ENCODE data around the gene SPRYD3. TPM values are rescaled to one million over a fixed set of nuclear protein-coding genes. Genes with fewer than 3 reads are reported as not detected.

SPRYD3 gene
- polyA plus RNA-seq, 3 donors, result 17.8 to 26.9 (median 21.8) TPM

DNA sequence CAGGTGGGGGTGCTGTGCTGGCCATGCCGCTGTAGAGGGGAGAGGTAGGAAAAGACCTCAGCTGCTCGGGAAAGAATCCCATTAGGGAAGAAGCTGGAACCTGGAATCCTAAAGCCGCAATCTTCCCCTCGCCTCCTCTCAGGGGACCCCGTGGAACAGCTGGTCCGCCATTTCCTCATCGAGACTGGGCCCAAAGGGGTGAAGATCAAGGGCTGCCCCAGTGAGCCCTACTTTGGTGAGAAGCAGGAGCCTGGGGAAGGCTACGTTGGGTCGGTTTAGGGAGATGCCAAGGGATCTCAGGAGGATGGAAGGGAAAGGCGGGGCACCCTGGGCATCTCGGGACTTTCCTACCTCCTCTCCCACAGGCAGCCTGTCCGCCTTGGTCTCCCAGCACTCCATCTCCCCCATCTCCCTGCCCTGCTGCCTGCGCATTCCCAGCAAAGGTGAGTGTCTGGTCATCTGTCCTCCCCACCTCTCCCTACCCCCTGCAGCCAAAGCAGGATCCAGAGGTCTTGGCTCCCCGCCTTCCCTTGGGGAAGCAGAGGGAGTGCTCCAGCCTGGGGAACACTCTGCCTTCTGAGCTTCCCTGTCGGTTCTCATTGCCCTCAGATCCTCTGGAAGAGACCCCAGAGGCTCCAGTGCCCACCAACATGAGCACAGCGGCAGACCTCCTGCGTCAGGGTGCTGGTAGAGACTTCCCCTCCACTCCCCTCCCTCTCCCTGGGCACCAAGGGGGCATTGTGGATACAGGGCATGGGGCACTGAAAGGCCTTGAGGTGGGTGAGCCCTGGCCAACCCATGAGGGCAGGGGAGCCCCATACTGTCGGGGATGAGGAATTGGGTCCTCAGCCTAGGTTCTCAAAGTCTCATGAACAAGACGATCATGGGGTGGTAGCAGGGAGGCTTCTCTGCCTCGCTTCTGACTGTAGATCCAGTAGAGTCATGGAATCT is 16.9 kb downstream of the SPRYD3 start:
- no peaks in the 10 kb centered on the region for H3K27me3 ChIP-seq (ENCODE audit: control insufficient read depth in 2 of 2, insufficient read depth in 2 of 2, low read length in 2 of 2)
- WGBS (ENCODE audit: insufficient coverage), result 78% methylated on average over 11 of the region's 20 CpGs
- H4K20me1 ChIP-seq (ENCODE audit: insufficient read depth, low read length), result peaks cover 16% of the 10 kb centered on the region
- TF ChIP-seq, protein P1, sequence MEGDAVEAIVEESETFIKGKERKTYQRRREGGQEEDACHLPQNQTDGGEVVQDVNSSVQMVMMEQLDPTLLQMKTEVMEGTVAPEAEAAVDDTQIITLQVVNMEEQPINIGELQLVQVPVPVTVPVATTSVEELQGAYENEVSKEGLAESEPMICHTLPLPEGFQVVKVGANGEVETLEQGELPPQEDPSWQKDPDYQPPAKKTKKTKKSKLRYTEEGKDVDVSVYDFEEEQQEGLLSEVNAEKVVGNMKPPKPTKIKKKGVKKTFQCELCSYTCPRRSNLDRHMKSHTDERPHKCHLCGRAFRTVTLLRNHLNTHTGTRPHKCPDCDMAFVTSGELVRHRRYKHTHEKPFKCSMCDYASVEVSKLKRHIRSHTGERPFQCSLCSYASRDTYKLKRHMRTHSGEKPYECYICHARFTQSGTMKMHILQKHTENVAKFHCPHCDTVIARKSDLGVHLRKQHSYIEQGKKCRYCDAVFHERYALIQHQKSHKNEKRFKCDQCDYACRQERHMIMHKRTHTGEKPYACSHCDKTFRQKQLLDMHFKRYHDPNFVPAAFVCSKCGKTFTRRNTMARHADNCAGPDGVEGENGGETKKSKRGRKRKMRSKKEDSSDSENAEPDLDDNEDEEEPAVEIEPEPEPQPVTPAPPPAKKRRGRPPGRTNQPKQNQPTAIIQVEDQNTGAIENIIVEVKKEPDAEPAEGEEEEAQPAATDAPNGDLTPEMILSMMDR (IDR thresholded peaks at IDR 0.05), result no peak
- no peak overlapping the region for H3K4me2 ChIP-seq (replicated peaks; ENCODE audit: extremely low read depth, low read length, poor library complexity, severe bottlenecking)
- H3K79me2 ChIP-seq (ENCODE audit: insufficient read depth, low read length), result no peaks in the 10 kb centered on the region
- Mint-ChIP-seq H3K9me3 (peaks cover 0 to 1% (median 0%) of the 10 kb centered on the region in 7 donors), H3K27ac (no peak overlapping the region), H3K4me1 (peaks cover 9% of the 10 kb centered on the region), H3K27me3 (ENCODE audit: low read depth in 3 of 3) (peaks cover 0 to 10% (median 6%) of the 10 kb centered on the region in 3 donors), H3K4me3 (no peak overlapping the region), H3K36me3 (peaks cover 38 to 43% of the 10 kb centered on the region in 2 donors)
- no peak overlapping the region for H3K4me3 ChIP-seq (replicated peaks in 1 of 3; ENCODE audit: low read depth in 2 of 3, low read length in 3 of 3)
- no peak overlapping the region for H3K27ac ChIP-seq (ENCODE audit: low read depth in 1 of 2, low read length in 2 of 2)
- H3K4me1 ChIP-seq (ENCODE audit: control insufficient read depth in 1 of 2, insufficient read depth in 2 of 2, low read length in 2 of 2), result peaks cover 4 to 7% of the 10 kb centered on the region in 2 donors
- no peak overlapping the region for H3K9ac ChIP-seq (ENCODE audit: insufficient read depth, low read length, poor library complexity, severe bottlenecking)
- intact Hi-C loops (cut with micrococcal nuclease), result no loop called here
- H3K9me3 ChIP-seq (replicated peaks in 1 of 2; ENCODE audit: control insufficient read depth in 1 of 2, insufficient read depth in 1 of 2, low read length in 2 of 2), result no peaks in the 10 kb centered on the region
- H3K36me3 ChIP-seq (replicated peaks in 1 of 2; ENCODE audit: control insufficient read depth in 1 of 2, insufficient read depth in 2 of 2, low read length in 2 of 2), result peaks cover 24 to 35% of the 10 kb centered on the region in 2 donors
- no peak overlapping the region for H2AFZ ChIP-seq (ENCODE audit: insufficient read depth, low read depth, low read length, poor library complexity, severe bottlenecking)
- DNase-seq, result no peak

DNA sequence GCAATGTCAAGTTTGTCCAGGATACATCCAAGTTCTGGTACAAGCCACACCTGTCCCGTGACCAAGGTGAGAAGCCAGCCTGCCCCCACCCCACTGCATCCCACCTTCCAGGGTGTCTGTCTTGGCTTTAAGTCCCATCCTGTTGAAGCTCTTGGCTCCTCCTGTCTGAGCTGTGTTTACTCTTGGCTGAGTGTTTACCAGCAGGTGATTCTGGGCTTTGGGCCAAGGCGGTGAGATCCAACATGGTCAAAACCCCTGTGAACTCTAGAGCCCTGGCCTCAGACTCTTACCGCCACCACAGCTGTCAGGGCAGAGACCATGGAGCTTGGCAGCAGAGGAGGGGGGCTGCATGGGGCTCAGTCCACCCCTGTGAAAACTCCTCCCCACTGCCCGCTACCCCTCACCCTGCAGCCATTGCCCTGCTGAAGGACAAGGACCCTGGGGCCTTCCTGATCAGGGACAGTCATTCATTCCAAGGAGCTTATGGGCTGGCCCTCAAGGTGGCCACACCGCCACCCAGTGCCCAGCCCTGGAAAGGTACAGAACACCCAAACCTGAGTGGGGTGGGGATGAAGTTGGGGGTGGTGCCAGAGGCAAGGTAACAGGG is 17.7 kb downstream of the SPRYD3 start:
- H2AFZ ChIP-seq (ENCODE audit: insufficient read depth, low read depth, low read length, poor library complexity, severe bottlenecking), result no peak overlapping the region
- peaks cover 33 to 35% of the 10 kb centered on the region in 2 donors for H3K36me3 Mint-ChIP-seq
- peaks cover 0 to 1% (median 0%) of the 10 kb centered on the region in 7 donors for H3K9me3 Mint-ChIP-seq
- H3K36me3 ChIP-seq (replicated peaks in 1 of 2; ENCODE audit: control insufficient read depth in 1 of 2, insufficient read depth in 2 of 2, low read length in 2 of 2), result peaks cover 24 to 29% of the 10 kb centered on the region in 2 donors
- H3K4me1 Mint-ChIP-seq, result peaks cover 8% of the 10 kb centered on the region
- H3K27ac ChIP-seq (ENCODE audit: low read depth in 1 of 2, low read length in 2 of 2), result no peak overlapping the region
- no peak overlapping the region for H3K4me3 Mint-ChIP-seq
- peaks cover 0 to 10% (median 8%) of the 10 kb centered on the region in 3 donors for H3K27me3 Mint-ChIP-seq (ENCODE audit: low read depth in 3 of 3)
- peaks cover 16% of the 10 kb centered on the region for H4K20me1 ChIP-seq (ENCODE audit: insufficient read depth, low read length)
- DNase-seq, result no peak
- H3K9ac ChIP-seq (ENCODE audit: insufficient read depth, low read length, poor library complexity, severe bottlenecking), result no peak overlapping the region
- no peaks in the 10 kb centered on the region for H3K9me3 ChIP-seq (replicated peaks in 1 of 2; ENCODE audit: control insufficient read depth in 1 of 2, insufficient read depth in 1 of 2, low read length in 2 of 2)
- peak overlapping the region in 1 of 7 donors; percentile 41 for H3K27ac Mint-ChIP-seq
- 93% methylated on average over 3 of the region's 5 CpGs for WGBS (ENCODE audit: insufficient coverage)
- TF ChIP-seq, protein P1 (IDR thresholded peaks at IDR 0.05), result no peak
- no peaks in the 10 kb centered on the region for H3K79me2 ChIP-seq (ENCODE audit: insufficient read depth, low read length)
- no peaks in the 10 kb centered on the region for H3K27me3 ChIP-seq (ENCODE audit: control insufficient read depth in 2 of 2, insufficient read depth in 2 of 2, low read length in 2 of 2)
- intact Hi-C loops (cut with micrococcal nuclease), result no loop called here
- no peak overlapping the region for H3K4me3 ChIP-seq (replicated peaks in 1 of 3; ENCODE audit: low read depth in 2 of 3, low read length in 3 of 3)
- no peak overlapping the region for H3K4me2 ChIP-seq (replicated peaks; ENCODE audit: extremely low read depth, low read length, poor library complexity, severe bottlenecking)
- peaks cover 4 to 6% of the 10 kb centered on the region in 2 donors for H3K4me1 ChIP-seq (ENCODE audit: control insufficient read depth in 1 of 2, insufficient read depth in 2 of 2, low read length in 2 of 2)
